Fibroblast of pulmonary artery (primary cell): ENCODE data around the gene CSF1.

Source experiments
- DNase-seq: peaks from one replicate; pipeline ENCODE4 v3.0.0-alpha.2; 2010; ENCODE audit warnings: low read depth
- H3K4me3 ChIP-seq: replicated peaks from 2 replicates; pipeline ENCODE4 v1.5.1; 2011; ENCODE audit warnings: low read depth, mild to moderate bottlenecking, control low read depth, low read length, moderate library complexity
- TF ChIP-seq, protein P1 (sequence below): IDR thresholded peaks from 2 replicates; pipeline ENCODE4 v1.5.1; 2011; ENCODE audit warnings: mild to moderate bottlenecking, control low read depth, low read length, inconsistent platforms; ENCODE audit errors: missing control alignments

Gene CSF1

DNA sequence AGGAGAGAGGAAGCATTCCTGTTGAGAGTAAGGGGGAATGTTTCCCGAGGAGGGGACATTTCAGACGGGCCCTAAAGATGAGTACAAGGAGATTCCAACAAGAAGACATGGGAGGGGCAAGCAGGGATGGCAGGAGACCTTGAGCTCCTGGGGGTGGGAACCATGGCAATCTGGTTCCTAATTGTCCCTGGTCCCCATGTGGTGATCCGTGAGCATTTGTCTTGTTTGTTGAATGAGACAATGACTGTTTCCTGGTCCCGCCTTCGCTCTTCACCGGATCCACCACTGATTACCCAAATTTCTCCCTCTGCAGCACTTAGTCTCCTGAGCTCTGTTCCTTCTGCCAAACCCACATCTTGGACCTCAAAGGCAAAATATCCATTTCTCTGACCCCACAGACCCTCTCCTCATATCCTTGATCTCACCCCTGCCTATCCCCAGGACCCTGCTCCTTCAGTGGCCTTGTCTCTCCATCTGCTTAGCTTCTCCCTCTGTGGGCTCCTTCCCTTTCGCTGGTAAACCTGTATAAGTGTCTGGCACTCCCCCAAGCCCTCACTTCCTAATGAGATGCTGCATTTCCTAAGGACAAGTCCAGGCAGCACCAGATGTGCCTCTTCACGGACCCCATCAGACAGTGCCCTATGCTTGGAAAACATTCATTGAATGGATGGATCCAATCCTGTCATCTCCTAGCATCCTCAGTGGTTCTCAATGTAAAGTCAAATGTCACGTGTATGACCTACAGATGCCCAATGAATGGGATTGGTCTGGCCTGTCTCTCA lies 8.3 kb upstream of the CSF1 start:
- TF ChIP-seq, protein P1, sequence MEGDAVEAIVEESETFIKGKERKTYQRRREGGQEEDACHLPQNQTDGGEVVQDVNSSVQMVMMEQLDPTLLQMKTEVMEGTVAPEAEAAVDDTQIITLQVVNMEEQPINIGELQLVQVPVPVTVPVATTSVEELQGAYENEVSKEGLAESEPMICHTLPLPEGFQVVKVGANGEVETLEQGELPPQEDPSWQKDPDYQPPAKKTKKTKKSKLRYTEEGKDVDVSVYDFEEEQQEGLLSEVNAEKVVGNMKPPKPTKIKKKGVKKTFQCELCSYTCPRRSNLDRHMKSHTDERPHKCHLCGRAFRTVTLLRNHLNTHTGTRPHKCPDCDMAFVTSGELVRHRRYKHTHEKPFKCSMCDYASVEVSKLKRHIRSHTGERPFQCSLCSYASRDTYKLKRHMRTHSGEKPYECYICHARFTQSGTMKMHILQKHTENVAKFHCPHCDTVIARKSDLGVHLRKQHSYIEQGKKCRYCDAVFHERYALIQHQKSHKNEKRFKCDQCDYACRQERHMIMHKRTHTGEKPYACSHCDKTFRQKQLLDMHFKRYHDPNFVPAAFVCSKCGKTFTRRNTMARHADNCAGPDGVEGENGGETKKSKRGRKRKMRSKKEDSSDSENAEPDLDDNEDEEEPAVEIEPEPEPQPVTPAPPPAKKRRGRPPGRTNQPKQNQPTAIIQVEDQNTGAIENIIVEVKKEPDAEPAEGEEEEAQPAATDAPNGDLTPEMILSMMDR = no peak
- no peak for DNase-seq
- H3K4me3 ChIP-seq = no peak overlapping the region

- TF ChIP-seq, protein P1 = no peak
- H3K4me3 ChIP-seq = no peak overlapping the region
- no peak for DNase-seq
Observed at GRCh38 chr1:109903376-109903930, 7.2 kb upstream of the CSF1 start.

DNA sequence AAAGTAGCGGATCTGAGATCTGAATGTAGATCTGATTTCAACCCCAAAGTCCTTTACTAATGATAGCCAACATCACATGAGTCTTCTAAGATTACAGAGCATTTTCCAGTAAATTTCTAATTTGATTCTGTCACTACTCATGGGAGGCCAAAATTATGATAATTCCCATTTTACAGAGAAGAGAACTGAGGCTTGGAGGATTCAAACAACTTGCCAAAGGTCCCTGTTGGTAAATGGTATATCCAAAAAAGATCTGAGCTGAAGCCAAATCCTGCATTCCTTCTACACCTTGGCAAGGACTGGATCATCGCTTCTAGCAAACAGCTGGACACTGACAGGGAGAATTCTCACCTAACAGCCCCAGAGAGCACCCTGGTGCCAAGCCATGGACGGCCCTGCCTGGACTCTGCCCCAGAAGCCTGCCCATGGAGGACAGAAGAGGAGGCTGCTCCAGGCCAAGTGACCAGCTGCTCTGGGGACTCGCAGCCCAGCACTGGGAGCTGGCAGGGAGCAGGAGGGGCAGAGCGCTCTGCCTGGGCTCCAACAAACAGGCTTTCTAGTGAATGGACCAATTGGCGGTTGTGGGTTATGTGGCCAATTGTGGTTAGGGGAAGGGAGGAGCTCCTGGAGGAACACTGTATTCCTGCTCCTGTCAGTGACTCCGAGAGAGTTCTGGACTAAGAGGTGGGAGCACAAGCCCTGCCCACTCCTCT lies 6.4 kb upstream of the CSF1 start:
- no peak for DNase-seq

DNA sequence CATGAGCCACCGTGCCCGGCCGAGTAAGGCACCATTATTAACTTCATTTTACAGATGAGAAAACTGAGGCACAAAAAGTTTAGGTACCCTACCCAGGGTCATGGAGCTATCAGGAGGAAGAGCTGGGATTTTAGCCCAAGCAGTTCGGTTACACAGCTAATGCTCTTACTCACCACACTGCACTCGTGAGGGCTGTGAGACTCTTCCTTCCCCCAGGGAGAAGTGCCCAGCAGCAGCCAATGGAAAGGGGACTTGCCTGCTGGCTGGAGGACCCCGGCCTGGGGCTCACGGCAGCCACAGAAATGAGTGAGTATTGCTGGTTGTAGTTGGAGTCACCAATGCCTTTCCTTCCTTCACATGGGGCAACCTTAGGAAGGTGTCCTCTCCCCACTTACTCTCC lies 5.2 kb upstream of the CSF1 start:
- no peak for DNase-seq
- no peak overlapping the region for H3K4me3 ChIP-seq
- TF ChIP-seq, protein P1 = no peak

More for the DNA sequence above, 6.4 kb upstream of the CSF1 start:
- TF ChIP-seq, protein P1 = no peak
- H3K4me3 ChIP-seq = no peak overlapping the region

DNA sequence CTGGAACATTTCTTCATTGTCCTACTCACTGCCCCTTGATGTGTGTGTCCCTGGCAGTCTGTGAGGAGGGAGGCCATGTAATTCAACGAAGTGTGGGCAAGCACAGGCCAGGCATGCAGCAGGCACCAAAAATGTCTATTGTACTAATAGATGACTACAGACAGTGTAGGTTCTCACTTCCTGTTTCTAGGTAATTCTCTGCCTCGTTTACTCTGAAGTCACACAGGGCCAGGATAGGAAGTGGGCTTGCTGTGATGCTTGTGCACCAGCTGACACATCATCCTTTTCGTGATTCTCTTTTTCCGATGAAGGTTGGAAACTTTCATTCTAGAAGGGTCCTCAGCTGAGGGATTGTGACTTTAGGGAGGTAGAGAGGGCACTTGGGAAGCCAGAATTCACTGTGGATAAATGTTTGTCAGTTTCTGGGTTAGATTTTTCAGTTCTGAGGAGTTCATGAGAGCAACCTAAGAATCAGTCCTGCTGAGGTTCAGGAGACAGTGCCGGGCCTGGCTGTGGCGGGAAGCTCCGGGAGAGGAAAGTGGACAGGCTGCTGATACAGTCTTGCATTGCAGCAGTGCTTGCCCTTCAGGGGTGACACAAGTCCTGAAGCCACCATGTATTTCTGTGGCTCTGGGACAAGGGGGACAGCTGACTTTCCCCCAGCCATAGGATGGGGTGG lies 4.3 kb upstream of the CSF1 start:
- TF ChIP-seq, protein P1 = no peak
- no peak overlapping the region for H3K4me3 ChIP-seq
- DNase-seq = no peak

DNA sequence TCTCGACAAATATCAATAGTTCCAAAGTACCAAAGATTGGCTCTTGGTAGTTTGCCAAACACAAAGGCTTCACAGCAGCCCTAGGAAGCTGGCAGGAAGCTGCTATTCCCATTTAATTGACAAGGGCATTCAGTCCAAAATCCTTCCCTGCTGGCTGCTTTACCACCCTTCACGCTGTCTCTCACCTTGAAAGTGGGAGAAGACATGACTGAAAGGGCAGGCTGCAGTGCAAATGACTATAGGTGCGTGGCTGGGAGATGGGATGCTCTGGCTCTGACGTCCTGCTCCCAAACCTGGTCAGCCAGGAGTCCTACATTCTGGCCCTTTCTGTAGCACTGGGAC lies 3.8 kb upstream of the CSF1 start:
- TF ChIP-seq, protein P1 = no peak
- no peak overlapping the region for H3K4me3 ChIP-seq
- no peak for DNase-seq
